Measurements from ENCODE around the gene FASTKD3. TPM values are rescaled to one million over a fixed set of nuclear protein-coding genes. Genes with fewer than 3 reads are reported as not detected.

FASTKD3 gene
- total RNA-seq, 1 donor from 2014 or later = 11.1 TPM

DNA sequence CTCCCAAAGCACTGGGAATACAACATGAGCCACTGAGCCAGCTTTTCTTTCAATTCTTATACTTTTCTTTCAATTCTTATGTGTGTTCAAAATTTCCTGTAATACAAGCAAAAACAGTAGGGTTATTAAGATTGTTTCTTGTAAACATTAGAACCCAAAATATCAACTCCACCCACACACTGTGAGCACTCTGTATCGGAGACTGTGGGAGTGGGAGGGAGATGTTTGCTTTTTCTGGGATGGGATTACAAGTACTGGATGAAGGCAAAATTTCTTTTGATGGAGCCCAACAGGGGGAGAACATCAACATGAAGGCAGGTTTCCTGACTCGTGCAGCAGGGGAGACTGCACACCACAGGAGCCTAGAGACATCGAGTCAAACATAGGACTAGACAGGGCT is 13.2 kb downstream of the FASTKD3 start:
- TF ChIP-seq, protein P1, sequence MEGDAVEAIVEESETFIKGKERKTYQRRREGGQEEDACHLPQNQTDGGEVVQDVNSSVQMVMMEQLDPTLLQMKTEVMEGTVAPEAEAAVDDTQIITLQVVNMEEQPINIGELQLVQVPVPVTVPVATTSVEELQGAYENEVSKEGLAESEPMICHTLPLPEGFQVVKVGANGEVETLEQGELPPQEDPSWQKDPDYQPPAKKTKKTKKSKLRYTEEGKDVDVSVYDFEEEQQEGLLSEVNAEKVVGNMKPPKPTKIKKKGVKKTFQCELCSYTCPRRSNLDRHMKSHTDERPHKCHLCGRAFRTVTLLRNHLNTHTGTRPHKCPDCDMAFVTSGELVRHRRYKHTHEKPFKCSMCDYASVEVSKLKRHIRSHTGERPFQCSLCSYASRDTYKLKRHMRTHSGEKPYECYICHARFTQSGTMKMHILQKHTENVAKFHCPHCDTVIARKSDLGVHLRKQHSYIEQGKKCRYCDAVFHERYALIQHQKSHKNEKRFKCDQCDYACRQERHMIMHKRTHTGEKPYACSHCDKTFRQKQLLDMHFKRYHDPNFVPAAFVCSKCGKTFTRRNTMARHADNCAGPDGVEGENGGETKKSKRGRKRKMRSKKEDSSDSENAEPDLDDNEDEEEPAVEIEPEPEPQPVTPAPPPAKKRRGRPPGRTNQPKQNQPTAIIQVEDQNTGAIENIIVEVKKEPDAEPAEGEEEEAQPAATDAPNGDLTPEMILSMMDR (IDR thresholded peaks at IDR 0.05; ENCODE audit: unreplicated experiment) = no peak
- Mint-ChIP-seq H3K4me1 (ENCODE audit: low read depth) (peaks cover 14% of the 10 kb centered on the region), H3K27ac (no peak overlapping the region), H3K9me3 (ENCODE audit: low read depth) (no peaks in the 10 kb centered on the region), H3K4me3 (ENCODE audit: low read depth) (no peak overlapping the region), H3K27me3 (no peaks in the 10 kb centered on the region), H3K36me3 (ENCODE audit: insufficient read depth) (peaks cover 9% of the 10 kb centered on the region)
- DNase-seq (ENCODE audit: low spot score, unreplicated experiment) = no peak

DNA sequence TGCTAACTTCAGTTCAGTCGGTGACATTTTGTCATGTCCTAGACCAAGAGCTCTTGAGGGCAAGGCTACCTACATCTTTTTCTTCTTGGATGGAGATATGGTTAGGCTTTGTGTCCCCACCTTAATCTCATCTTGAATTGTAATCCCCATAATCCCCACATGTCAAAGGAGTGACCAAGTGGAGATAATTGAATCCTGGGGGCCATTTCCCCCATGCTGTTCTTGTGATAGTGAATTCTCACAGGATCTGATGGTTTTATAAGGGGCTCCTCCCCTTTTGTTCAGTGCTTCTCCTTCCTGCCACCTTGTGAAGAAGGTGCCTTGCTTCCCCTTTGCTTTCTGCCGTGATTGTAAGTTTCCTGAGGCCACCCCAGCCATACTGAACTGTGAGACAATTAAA is 15.8 kb downstream of the FASTKD3 start:
- DNase-seq (ENCODE audit: low spot score, unreplicated experiment) = no peak
- Mint-ChIP-seq H3K36me3 (ENCODE audit: insufficient read depth) (peaks cover 4% of the 10 kb centered on the region), H3K27ac (peak overlapping the region; percentile 71), H3K9me3 (ENCODE audit: low read depth) (no peaks in the 10 kb centered on the region), H3K4me3 (ENCODE audit: low read depth) (peak overlapping the region; percentile 35), H3K27me3 (peaks cover 8% of the 10 kb centered on the region), H3K4me1 (ENCODE audit: low read depth) (peaks cover 14% of the 10 kb centered on the region)
- TF ChIP-seq, protein P1 (IDR thresholded peaks at IDR 0.05; ENCODE audit: unreplicated experiment) = no peak

DNA sequence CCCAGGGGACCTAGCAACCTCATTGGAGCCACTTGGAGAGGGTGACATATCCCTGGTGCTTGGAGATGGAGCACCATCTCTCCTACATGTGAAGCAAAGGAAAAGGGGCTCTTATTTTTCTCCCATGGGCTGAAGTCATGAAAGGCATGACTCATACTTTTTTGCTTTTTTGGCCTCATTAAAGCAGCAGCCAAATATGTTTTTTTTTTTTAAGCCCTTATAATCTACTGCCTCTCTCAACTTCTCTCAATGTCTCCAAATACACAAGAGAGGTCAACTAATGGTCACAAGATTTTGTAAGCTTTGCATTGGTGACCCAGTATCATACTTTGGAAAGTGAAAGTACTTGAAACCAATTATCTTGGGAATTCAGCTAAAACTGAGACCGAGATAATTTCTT is 16.3 kb downstream of the FASTKD3 start:
- Mint-ChIP-seq H3K27me3 (peaks cover 8% of the 10 kb centered on the region), H3K27ac (no peak overlapping the region), H3K9me3 (ENCODE audit: low read depth) (no peaks in the 10 kb centered on the region), H3K4me1 (ENCODE audit: low read depth) (peaks cover 14% of the 10 kb centered on the region), H3K36me3 (ENCODE audit: insufficient read depth) (peaks cover 3% of the 10 kb centered on the region), H3K4me3 (ENCODE audit: low read depth) (peak overlapping the region; percentile 88)
- TF ChIP-seq, protein P1 (IDR thresholded peaks at IDR 0.05; ENCODE audit: unreplicated experiment) = no peak
- no peak for DNase-seq (ENCODE audit: low spot score, unreplicated experiment)

DNA sequence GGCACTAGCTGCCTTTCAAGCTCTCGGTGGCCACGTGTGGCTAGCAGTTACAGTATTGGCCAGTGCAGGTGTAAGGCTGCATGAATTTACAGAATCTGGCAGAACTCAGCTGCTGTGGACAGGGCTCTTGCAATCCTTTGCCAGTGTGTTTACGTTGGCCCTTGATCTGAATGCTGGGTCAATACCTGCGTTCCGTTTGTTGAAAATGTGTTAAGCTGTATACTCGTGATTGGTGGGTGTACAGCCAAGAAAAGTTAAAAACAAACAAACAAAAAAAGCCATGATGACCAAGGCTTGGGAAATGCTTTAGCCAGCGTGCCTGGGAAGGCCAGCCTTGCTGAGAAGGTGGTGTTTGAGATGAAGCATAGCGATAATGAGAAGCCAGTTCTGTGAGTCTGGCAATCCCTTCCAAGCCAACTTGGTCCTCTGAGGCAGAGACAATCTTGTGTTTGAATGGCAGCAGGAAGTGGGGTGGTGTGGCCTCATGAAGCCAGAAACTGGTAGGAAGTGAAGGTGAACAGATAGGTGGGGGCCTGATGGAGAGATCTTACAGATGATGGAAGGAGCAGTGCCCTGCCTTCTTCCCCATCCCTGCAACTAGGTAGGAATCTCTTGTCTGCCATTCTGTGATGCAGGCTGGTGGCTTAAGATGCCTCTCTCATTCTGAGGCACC is 17.1 kb downstream of the FASTKD3 start:
- H3K4me1 Mint-ChIP-seq (ENCODE audit: low read depth) = peaks cover 14% of the 10 kb centered on the region
- H3K4me3 Mint-ChIP-seq (ENCODE audit: low read depth) = peak overlapping the region; percentile 88
- DNase-seq (ENCODE audit: low spot score, unreplicated experiment) = no peak
- TF ChIP-seq, protein P1 (IDR thresholded peaks at IDR 0.05; ENCODE audit: unreplicated experiment) = no peak
- H3K9me3 Mint-ChIP-seq (ENCODE audit: low read depth) = no peaks in the 10 kb centered on the region
- H3K36me3 Mint-ChIP-seq (ENCODE audit: insufficient read depth) = peaks cover 2% of the 10 kb centered on the region
- peak overlapping the region; percentile 90 for H3K27ac Mint-ChIP-seq
- peaks cover 11% of the 10 kb centered on the region for H3K27me3 Mint-ChIP-seq

DNA sequence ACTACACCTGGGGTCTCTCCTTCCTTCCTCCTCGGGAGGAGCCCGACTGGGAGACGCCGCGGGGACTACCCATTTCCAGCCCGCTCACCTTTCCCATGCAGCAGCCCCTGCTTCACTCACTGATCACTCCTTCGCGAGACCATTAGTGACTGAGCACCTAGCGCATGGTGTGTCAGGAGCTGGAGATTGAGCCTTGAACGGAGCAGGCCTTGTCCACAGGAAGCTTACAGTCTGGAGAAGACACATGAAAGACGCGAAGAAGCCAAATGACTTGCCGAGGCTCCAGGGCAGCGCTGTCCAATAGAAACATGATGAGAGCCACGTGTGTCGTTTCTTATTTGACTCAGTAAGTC is 17.6 kb downstream of the FASTKD3 start:
- no peak for DNase-seq (ENCODE audit: low spot score, unreplicated experiment)
- peaks cover 11% of the 10 kb centered on the region for H3K27me3 Mint-ChIP-seq
- TF ChIP-seq, protein P1 (IDR thresholded peaks at IDR 0.05; ENCODE audit: unreplicated experiment) = no peak
- peaks cover 2% of the 10 kb centered on the region for H3K36me3 Mint-ChIP-seq (ENCODE audit: insufficient read depth)
- peak overlapping the region; percentile 88 for H3K4me3 Mint-ChIP-seq (ENCODE audit: low read depth)
- H3K4me1 Mint-ChIP-seq (ENCODE audit: low read depth) = peaks cover 14% of the 10 kb centered on the region
- H3K27ac Mint-ChIP-seq = peak overlapping the region; percentile 90
- no peaks in the 10 kb centered on the region for H3K9me3 Mint-ChIP-seq (ENCODE audit: low read depth)

All from progenitor cell of endocrine pancreas (in vitro differentiated cells).